A673 (cell line): ENCODE results near the gene CFD. TPM values are rescaled to one million over a fixed set of nuclear protein-coding genes. Genes with fewer than 3 reads are reported as not detected.
A peak's percentile ranks its signal among the peaks of the same experiment; 100 is the strongest.

Source experiments
- BruUV-seq: library from RNA; stranded (reverse); fragments of 400-500 nt; replicated peaks from 2 replicates; lab custom pipeline; 2021; lab: Mats Ljungman, UMichigan
- CTCF ChIA-PET: fragments of 300-600 bp; sonication (Branson Sonifier 250); formaldehyde crosslinking; loops from one replicate; lab custom pipeline; 2022; ENCODE audit warnings: antibody characterized with exemption; lab: Charles Lee
- POLR2A ChIA-PET: fragments of 300-600 bp; sonication (Branson Sonifier 250); formaldehyde crosslinking; loops from one replicate; lab custom pipeline; 2022; ENCODE audit warnings: antibody characterized with exemption; ENCODE audit not compliant: low non-redundant PET; lab: Charles Lee
- DNase-seq: peaks from one replicate; pipeline ENCODE4 v3.0.0-alpha.2; 2015; ENCODE audit warnings: low spot score
- H3K27ac ChIP-seq: fragments of 200-600 bp; sonication (generic); 2 replicates; pipeline ENCODE4 v1.5.1; 2016; ENCODE audit warnings: mixed run types, low read depth, mild to moderate bottlenecking, mixed read lengths, antibody characterized with exemption, low read length; ENCODE audit not compliant: poor library complexity, severe bottlenecking
- H3K27me3 ChIP-seq: fragments of 200-600 bp; sonication (generic); replicated peaks from 2 replicates; pipeline ENCODE4 v1.6.1; 2017; ENCODE audit warnings: mixed run types, low read depth, mild to moderate bottlenecking, mixed read lengths, antibody characterized with exemption, low read length; ENCODE audit not compliant: insufficient read depth, poor library complexity
- H3K36me3 ChIP-seq: fragments of 200-600 bp; sonication (generic); 2 replicates; pipeline ENCODE4 v1.6.1; 2016; ENCODE audit warnings: mixed run types, mild to moderate bottlenecking, mixed read lengths, antibody characterized with exemption, low read length; ENCODE audit not compliant: insufficient read depth, poor library complexity, severe bottlenecking
- H3K4me1 ChIP-seq: fragments of 200-600 bp; sonication (generic); 2 replicates; pipeline ENCODE4 v1.6.1; 2017; ENCODE audit warnings: mixed run types, mild to moderate bottlenecking, mixed read lengths, antibody characterized with exemption, low read length; ENCODE audit not compliant: insufficient read depth, poor library complexity, severe bottlenecking
- H3K4me3 ChIP-seq: fragments of 200-600 bp; sonication (generic); 2 replicates; pipeline ENCODE4 v1.5.1; 2016; ENCODE audit warnings: low read depth, mixed run types, mild to moderate bottlenecking, mixed read lengths, low read length; ENCODE audit not compliant: poor library complexity, severe bottlenecking
- H3K9me3 ChIP-seq: fragments of 200-600 bp; sonication (generic); 2 replicates; pipeline ENCODE4 v1.6.1; 2016; ENCODE audit warnings: mixed run types, low read depth, mild to moderate bottlenecking, mixed read lengths, antibody characterized with exemption, low read length; ENCODE audit not compliant: poor library complexity, severe bottlenecking
- EZH2 ChIP-seq: fragments of 200-600 bp; sonication (generic); IDR thresholded peaks from 2 replicates; pipeline ENCODE4 v1.6.1; 2017; ENCODE audit warnings: borderline replicate concordance, low read depth, mild to moderate bottlenecking, mixed read lengths, antibody characterized with exemption, low read length; ENCODE audit not compliant: poor library complexity, severe bottlenecking
- intact Hi-C: fragments of 100-400 bp; cut with micrococcal nuclease; formaldehyde crosslinking; loops from one replicate; pipeline ENCODE4 v1.10.0; 2022; ENCODE audit not compliant: unreplicated experiment
- total RNA-seq: library from RNA; stranded (reverse); gene quantifications from 2 replicates; pipeline ENCODE4 v1.2.3, GENCODE V29; 2021
- TF ChIP-seq, protein P1 (sequence below): fragments of 300-800, 200-600 bp; sonication (generic); conservative IDR thresholded peaks from 2 replicates; pipeline ENCODE4 v1.5.1; 2017; ENCODE audit warnings: low read depth, mild to moderate bottlenecking, antibody characterized with exemption, low read length, moderate library complexity, mixed read lengths

CFD gene
- total RNA-seq, 1 experiment from 2014 or later = 1.1 TPM

DNA sequence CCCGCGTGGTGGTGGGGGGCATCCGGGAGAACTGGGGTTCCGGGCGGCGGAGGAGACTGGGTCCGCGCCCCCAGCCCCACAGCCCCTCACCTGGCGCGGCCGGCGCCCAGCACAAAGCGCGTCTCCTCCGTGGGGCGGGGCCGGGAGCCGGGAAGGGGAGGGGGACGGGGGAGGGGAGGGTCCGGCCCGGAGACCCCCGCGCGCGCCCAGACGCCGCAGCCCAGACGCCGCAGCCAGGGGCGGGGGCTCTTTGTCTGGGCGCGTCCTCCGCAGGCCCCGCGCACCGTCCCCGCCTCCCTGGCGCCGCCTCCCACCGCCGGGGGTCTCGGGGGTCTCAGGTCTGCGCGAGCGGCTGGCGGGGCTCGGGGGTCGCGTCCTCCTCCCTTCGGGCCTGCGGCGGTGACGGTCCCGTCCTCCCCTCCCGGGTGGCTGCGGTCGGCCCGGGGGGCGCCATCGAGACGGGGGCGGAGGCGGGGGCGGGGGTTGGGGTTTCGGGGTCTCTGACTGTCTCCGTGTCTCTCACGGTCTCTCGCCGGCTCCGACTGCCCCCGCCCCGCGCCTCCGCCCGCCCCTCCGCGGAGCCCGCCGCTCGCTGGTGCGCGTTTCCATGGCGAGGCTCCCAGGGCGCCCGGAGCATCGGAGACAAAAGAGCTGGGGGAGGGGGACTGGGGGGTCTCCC lies 37.5 kb upstream of the CFD start, which contains the start of gene PLPPR3:
PLPPR3 (minus strand) TSS at position 131 of the 679 bp plus-strand sequence. CDS start 396 bp downstream, outside the sequence.
- H3K4me3 ChIP-seq = peak within 1 kb of the TSS; percentile 69
- H3K27ac ChIP-seq = peak within 1 kb of the TSS; percentile 47
- H3K4me1 ChIP-seq = no peaks in the 10 kb centered on the region
- POLR2A ChIA-PET = interaction anchor here (0.5 kb wide), 1 partner anchor 14 kb away, joined by 3 read pairs; no protein-coding TSS in a partner anchor
- intact Hi-C loops = no loop called here
- H3K36me3 ChIP-seq = no peaks in the 10 kb centered on the region
- H3K9me3 ChIP-seq = no peaks in the 10 kb centered on the region
- no TSS peak for BruUV-seq
- no peaks in the 10 kb centered on the region for H3K27me3 ChIP-seq
- CTCF ChIA-PET = no interaction called here
- DNase-seq = no peak
- TF ChIP-seq, protein P1, sequence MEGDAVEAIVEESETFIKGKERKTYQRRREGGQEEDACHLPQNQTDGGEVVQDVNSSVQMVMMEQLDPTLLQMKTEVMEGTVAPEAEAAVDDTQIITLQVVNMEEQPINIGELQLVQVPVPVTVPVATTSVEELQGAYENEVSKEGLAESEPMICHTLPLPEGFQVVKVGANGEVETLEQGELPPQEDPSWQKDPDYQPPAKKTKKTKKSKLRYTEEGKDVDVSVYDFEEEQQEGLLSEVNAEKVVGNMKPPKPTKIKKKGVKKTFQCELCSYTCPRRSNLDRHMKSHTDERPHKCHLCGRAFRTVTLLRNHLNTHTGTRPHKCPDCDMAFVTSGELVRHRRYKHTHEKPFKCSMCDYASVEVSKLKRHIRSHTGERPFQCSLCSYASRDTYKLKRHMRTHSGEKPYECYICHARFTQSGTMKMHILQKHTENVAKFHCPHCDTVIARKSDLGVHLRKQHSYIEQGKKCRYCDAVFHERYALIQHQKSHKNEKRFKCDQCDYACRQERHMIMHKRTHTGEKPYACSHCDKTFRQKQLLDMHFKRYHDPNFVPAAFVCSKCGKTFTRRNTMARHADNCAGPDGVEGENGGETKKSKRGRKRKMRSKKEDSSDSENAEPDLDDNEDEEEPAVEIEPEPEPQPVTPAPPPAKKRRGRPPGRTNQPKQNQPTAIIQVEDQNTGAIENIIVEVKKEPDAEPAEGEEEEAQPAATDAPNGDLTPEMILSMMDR = no peak
- TF ChIP-seq EZH2 = no peak

DNA sequence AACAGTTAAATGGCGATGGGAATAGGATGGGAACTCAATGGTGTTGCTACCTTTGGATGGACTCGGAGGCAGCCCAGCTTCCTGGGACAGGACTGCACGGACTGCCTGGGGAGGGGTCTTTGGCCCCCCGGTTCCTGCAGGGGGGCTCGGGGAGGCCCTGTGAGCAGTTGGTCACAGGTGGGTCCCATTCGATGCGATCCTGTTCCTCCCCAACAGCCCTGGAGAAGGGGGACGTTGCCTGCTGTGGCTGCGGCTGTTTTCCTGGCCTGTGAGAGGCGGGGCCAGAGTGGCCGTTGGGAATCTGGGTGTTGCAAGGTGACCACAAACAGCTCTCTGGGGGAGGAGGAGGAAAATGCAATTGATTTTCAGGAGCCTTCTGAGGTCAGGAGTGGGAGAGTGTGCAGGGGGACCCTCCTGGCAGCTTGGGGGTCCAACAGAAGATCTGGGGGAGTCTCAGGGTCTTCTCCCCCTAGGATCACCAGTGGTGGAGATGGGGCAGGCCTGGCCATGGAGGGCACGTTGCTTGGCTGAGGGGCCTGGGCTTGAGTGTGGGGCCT lies 35.8 kb upstream of the CFD start:
- H3K27ac ChIP-seq = no peak overlapping the region
- DNase-seq = no peak
- no TSS peak for BruUV-seq

DNA sequence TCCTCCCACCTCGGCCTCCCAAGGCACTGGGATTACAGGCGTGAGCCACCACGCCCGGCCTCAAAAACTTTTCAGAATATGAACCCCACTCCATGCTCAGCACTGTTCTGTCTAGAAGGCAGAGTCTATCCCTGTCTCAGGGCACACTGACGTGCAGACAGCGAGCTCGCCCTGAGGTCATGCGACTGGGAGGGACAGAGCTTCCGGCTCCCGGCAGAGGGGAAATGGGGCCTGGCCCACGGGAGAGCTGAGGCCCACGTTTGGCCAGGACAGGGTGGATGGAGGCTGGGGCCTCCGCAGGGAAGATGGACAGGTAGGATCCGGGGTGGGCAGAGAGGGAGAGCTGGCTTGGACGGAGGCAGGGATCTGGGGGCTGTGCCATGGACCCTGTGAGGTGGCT lies 34.6 kb upstream of the CFD start:
- no TSS peak for BruUV-seq
- Histone ChIP-seq H3K27ac (no peak overlapping the region), H3K27me3 (no peaks in the 10 kb centered on the region), H3K4me1 (no peaks in the 10 kb centered on the region), H3K36me3 (no peaks in the 10 kb centered on the region), H3K9me3 (no peaks in the 10 kb centered on the region), H3K4me3 (no peak overlapping the region)
- POLR2A ChIA-PET = no interaction called here
- CTCF ChIA-PET = interaction anchor here (0.5 kb wide), 1 partner anchor 55 kb away, joined by 11 read pairs; no protein-coding TSS in a partner anchor
- TF ChIP-seq, protein P1 = no peak
- no peak for TF ChIP-seq EZH2
- intact Hi-C loops = no loop called here
- DNase-seq = no peak

More for the DNA sequence above, 35.8 kb upstream of the CFD start:
- no peaks in the 10 kb centered on the region for H3K36me3 ChIP-seq
- CTCF ChIA-PET = no interaction called here
- no peaks in the 10 kb centered on the region for H3K27me3 ChIP-seq
- no peak overlapping the region for H3K4me3 ChIP-seq
- POLR2A ChIA-PET = no interaction called here
- intact Hi-C loops = no loop called here
- H3K9me3 ChIP-seq = no peaks in the 10 kb centered on the region
- H3K4me1 ChIP-seq = no peaks in the 10 kb centered on the region
- no peak for TF ChIP-seq EZH2
- TF ChIP-seq, protein P1 = no peak
